HepG2 (cell line): ENCODE results near the gene RAPH1. TPM values are rescaled to one million over a fixed set of nuclear protein-coding genes. Genes with fewer than 3 reads are reported as not detected.

Source experiments
- AHR ChIP-seq: IDR thresholded peaks from 2 replicates; pipeline ENCODE4 v1.6.1; 2018; ENCODE audit warnings: missing genetic modification reagents, missing compliant biosample characterization
- CBFB ChIP-seq: sonication (generic); formaldehyde crosslinking; IDR thresholded peaks from 2 replicates; pipeline ENCODE4 v1.4.0; 2020; ENCODE audit warnings: missing genetic modification reagents
- HCFC1 ChIP-seq: fragments of 150-350 bp; IDR thresholded peaks from 2 replicates; pipeline ENCODE4 v1.6.1; 2014; ENCODE audit warnings: low read depth, low read length
- HNRNPL ChIP-seq: fragments of 200-400 bp; formaldehyde crosslinking; IDR thresholded peaks from 2 replicates; pipeline ENCODE4 v1.6.1; 2017; ENCODE audit warnings: mild to moderate bottlenecking, low read depth, low read length
- KDM6A ChIP-seq: IDR thresholded peaks from 2 replicates; pipeline ENCODE4 v1.6.1; 2016; ENCODE audit warnings: low read depth
- MED13 ChIP-seq: sonication (generic); formaldehyde crosslinking; IDR thresholded peaks from 2 replicates; pipeline ENCODE4 v1.5.0; 2020; ENCODE audit warnings: missing genetic modification reagents
- U2AF1 ChIP-seq: fragments of 200-400 bp; formaldehyde crosslinking; optimal IDR thresholded peaks from 2 replicates; pipeline ENCODE3; 2017; ENCODE audit warnings: mild to moderate bottlenecking, low read depth, low read length
- ZFP41 ChIP-seq: sonication (generic); formaldehyde crosslinking; IDR thresholded peaks from 2 replicates; pipeline ENCODE4 v1.4.0; 2020; ENCODE audit warnings: mild to moderate bottlenecking, missing genetic modification reagents, borderline replicate concordance
- ZFP62 ChIP-seq: sonication (generic); formaldehyde crosslinking; IDR thresholded peaks from 2 replicates; pipeline ENCODE4 v1.4.0; 2020; ENCODE audit warnings: missing genetic modification reagents
- ZKSCAN5 ChIP-seq: sonication (generic); formaldehyde crosslinking; IDR thresholded peaks from 2 replicates; pipeline ENCODE4 v1.5.1; 2020; ENCODE audit warnings: mild to moderate bottlenecking, missing genetic modification reagents
- ZNF230 ChIP-seq: sonication (generic); formaldehyde crosslinking; IDR thresholded peaks from 2 replicates; pipeline ENCODE4 v1.4.0; 2020; ENCODE audit warnings: mild to moderate bottlenecking, missing genetic modification reagents
- ZNF441 ChIP-seq: sonication (generic); formaldehyde crosslinking; IDR thresholded peaks from 2 replicates; pipeline ENCODE4 v1.7.0; 2021; ENCODE audit warnings: missing genetic modification reagents, borderline replicate concordance
- ZNF564 ChIP-seq: sonication (generic); formaldehyde crosslinking; IDR thresholded peaks from 2 replicates; pipeline ENCODE4 v1.8.1; 2023; ENCODE audit warnings: mild to moderate bottlenecking, missing genetic modification reagents
- ZNF619 ChIP-seq: sonication (generic); formaldehyde crosslinking; IDR thresholded peaks from 2 replicates; pipeline ENCODE4 v1.4.0; 2020; ENCODE audit warnings: mild to moderate bottlenecking, missing genetic modification reagents
- polyA plus RNA-seq, 8 experiments: library from polyadenylated mRNA; depleted of rRNA in 3 of 8; stranded (reverse) in 7 of 8; unstranded in 1 of 8; fragments of >200 nt; fragmentation: Illumina TruSeq in 4 of 8; extraction: Trizol in 4 of 8; gene quantifications; 2 replicates each; pipeline versions ENCODE4 v1.2.1 to v1.2.3, GENCODE V29; 2011 to 2016; ENCODE audit warnings: low read depth in 4 of 8, missing spikeins in 1 of 8, mixed read lengths in 1 of 8; ENCODE audit not compliant: insufficient read depth in 1 of 8
- total RNA-seq, 5 experiments: library from RNA; depleted of rRNA; stranded (reverse); fragments of >200 nt; fragmentation: Illumina TruSeq; extraction: Trizol; gene quantifications; 2 replicates each; pipeline ENCODE4 v1.2.3, GENCODE V29; 2016; ENCODE audit warnings: low read depth in 1 of 5
- TF ChIP-seq, protein P1 (sequence below): sonication (generic); formaldehyde crosslinking; IDR thresholded peaks from 2 replicates; pipeline ENCODE4 v1.5.0; 2020; ENCODE audit warnings: missing genetic modification reagents
- TF ChIP-seq, protein P2 (sequence below): IDR thresholded peaks from 2 replicates; pipeline ENCODE4 v1.6.1; 2012; ENCODE audit warnings: low read length, improper control_type of control experiment
- TF ChIP-seq, protein P3 (sequence below): sonication (generic); formaldehyde crosslinking; IDR thresholded peaks from 2 replicates; pipeline ENCODE4 v1.4.0; 2020; ENCODE audit warnings: low read depth, missing genetic modification reagents
- TF ChIP-seq, protein P4 (sequence below): sonication (generic); formaldehyde crosslinking; IDR thresholded peaks from 2 replicates; pipeline ENCODE4 v1.5.0; 2020; ENCODE audit warnings: mild to moderate bottlenecking, missing genetic modification reagents

The RAPH1 gene
- total and polyA plus RNA-seq, 2 of the 13 experiments (the other 11 are each of a cell fraction or from before 2014, with no cell fraction given): 5.3 to 6.7 TPM

DNA sequence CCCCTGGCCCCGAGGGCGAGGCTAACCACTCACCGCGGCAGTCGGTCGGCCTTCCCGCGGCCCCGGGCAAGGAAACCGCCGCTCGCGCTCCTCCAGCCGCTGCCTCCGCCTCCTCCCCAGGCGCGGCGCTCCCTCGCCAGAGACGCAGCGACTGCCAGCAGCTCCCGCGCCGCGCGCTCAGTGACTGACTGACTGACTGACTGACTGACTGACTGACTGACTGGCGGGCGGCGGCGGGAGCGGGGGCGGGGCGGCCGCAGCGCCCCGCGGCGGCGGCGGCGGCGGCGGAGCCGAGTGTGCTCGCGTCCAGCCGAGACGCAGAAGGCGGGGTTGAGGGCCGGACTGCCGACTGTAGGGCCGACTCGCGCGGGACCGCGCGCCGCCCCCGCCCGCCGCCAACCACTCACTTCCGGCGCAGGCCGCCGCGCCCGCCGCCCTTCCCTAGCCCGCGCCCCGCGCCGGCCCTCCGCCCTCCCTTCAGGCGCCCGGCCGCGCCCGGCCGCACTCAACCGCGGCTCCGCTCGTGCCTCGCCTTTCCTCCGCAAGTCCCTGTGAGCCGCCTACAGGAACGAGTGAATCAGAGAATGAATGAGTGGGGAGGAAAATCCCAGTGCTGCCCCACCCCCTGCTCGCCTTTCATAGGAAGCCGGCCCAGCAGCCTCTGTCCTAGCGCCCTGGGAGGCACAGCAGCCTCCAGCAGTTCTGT, at the start of gene RAPH1 (continued):
- TF ChIP-seq, protein P1, sequence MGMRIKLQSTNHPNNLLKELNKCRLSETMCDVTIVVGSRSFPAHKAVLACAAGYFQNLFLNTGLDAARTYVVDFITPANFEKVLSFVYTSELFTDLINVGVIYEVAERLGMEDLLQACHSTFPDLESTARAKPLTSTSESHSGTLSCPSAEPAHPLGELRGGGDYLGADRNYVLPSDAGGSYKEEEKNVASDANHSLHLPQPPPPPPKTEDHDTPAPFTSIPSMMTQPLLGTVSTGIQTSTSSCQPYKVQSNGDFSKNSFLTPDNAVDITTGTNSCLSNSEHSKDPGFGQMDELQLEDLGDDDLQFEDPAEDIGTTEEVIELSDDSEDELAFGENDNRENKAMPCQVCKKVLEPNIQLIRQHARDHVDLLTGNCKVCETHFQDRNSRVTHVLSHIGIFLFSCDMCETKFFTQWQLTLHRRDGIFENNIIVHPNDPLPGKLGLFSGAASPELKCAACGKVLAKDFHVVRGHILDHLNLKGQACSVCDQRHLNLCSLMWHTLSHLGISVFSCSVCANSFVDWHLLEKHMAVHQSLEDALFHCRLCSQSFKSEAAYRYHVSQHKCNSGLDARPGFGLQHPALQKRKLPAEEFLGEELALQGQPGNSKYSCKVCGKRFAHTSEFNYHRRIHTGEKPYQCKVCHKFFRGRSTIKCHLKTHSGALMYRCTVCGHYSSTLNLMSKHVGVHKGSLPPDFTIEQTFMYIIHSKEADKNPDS (CRISPR knock-in tag): no peak
- TF ChIP-seq ZNF619 (CRISPR knock-in tag) (0 out of 2 replicates have a peak, but pooled peaks have one; percentile 24), ZKSCAN5 (no peak), ZFP62 (CRISPR knock-in tag) (no peak), HCFC1 (0 out of 2 replicates have a peak, but pooled peaks have one; percentile 15), U2AF1 (no peak), ZFP41 (CRISPR knock-in tag) (no peak), CBFB (CRISPR knock-in tag) (no peak; the same call in 1 of the 2 replicates), ZNF564 (CRISPR knock-in tag) (peak; percentile 20; the same call in 1 of the 2 replicates), ZNF441 (CRISPR knock-in tag) (peak; percentile 100), ZNF230 (CRISPR knock-in tag) (no peak), HNRNPL (0 out of 2 replicates have a peak, but pooled peaks have one; percentile 26), AHR (no peak; the same call in 1 of the 2 replicates), MED13 (CRISPR knock-in tag) (0 out of 2 replicates have a peak, but pooled peaks have one; percentile 11), KDM6A (no peak)
- TF ChIP-seq, protein P2, sequence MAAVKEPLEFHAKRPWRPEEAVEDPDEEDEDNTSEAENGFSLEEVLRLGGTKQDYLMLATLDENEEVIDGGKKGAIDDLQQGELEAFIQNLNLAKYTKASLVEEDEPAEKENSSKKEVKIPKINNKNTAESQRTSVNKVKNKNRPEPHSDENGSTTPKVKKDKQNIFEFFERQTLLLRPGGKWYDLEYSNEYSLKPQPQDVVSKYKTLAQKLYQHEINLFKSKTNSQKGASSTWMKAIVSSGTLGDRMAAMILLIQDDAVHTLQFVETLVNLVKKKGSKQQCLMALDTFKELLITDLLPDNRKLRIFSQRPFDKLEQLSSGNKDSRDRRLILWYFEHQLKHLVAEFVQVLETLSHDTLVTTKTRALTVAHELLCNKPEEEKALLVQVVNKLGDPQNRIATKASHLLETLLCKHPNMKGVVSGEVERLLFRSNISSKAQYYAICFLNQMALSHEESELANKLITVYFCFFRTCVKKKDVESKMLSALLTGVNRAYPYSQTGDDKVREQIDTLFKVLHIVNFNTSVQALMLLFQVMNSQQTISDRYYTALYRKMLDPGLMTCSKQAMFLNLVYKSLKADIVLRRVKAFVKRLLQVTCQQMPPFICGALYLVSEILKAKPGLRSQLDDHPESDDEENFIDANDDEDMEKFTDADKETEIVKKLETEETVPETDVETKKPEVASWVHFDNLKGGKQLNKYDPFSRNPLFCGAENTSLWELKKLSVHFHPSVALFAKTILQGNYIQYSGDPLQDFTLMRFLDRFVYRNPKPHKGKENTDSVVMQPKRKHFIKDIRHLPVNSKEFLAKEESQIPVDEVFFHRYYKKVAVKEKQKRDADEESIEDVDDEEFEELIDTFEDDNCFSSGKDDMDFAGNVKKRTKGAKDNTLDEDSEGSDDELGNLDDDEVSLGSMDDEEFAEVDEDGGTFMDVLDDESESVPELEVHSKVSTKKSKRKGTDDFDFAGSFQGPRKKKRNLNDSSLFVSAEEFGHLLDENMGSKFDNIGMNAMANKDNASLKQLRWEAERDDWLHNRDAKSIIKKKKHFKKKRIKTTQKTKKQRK: no peak
- TF ChIP-seq, protein P3, sequence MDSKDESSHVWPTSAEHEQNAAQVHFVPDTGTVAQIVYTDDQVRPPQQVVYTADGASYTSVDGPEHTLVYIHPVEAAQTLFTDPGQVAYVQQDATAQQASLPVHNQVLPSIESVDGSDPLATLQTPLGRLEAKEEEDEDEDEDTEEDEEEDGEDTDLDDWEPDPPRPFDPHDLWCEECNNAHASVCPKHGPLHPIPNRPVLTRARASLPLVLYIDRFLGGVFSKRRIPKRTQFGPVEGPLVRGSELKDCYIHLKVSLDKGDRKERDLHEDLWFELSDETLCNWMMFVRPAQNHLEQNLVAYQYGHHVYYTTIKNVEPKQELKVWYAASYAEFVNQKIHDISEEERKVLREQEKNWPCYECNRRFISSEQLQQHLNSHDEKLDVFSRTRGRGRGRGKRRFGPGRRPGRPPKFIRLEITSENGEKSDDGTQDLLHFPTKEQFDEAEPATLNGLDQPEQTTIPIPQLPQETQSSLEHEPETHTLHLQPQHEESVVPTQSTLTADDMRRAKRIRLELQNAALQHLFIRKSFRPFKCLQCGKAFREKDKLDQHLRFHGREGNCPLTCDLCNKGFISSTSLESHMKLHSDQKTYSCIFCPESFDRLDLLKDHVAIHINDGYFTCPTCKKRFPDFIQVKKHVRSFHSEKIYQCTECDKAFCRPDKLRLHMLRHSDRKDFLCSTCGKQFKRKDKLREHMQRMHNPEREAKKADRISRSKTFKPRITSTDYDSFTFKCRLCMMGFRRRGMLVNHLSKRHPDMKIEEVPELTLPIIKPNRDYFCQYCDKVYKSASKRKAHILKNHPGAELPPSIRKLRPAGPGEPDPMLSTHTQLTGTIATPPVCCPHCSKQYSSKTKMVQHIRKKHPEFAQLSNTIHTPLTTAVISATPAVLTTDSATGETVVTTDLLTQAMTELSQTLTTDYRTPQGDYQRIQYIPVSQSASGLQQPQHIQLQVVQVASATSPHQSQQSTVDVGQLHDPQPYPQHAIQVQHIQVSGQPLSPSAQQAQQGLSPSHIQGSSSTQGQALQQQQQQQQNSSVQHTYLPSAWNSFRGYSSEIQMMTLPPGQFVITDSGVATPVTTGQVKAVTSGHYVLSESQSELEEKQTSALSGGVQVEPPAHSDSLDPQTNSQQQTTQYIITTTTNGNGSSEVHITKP (CRISPR knock-in tag): no peak
- TF ChIP-seq, protein P4, sequence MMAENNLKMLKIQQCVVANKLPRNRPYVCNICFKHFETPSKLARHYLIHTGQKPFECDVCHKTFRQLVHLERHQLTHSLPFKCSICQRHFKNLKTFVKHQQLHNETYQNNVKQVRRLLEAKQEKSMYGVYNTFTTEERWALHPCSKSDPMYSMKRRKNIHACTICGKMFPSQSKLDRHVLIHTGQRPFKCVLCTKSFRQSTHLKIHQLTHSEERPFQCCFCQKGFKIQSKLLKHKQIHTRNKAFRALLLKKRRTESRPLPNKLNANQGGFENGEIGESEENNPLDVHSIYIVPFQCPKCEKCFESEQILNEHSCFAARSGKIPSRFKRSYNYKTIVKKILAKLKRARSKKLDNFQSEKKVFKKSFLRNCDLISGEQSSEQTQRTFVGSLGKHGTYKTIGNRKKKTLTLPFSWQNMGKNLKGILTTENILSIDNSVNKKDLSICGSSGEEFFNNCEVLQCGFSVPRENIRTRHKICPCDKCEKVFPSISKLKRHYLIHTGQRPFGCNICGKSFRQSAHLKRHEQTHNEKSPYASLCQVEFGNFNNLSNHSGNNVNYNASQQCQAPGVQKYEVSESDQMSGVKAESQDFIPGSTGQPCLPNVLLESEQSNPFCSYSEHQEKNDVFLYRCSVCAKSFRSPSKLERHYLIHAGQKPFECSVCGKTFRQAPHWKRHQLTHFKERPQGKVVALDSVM (CRISPR knock-in tag): peak; percentile 98
